ENCODE results near the gene WRAP73. TPM values are rescaled to one million over a fixed set of nuclear protein-coding genes. Genes with fewer than 3 reads are reported as not detected.
A peak's percentile ranks its signal among the peaks of the same experiment; 100 is the strongest.

Gene WRAP73
- total and polyA plus RNA-seq, 8 donors, result 0.89 to 55.4 (median 12.6) TPM

GRCh38 chr1:3657578-3658230, 7.8 kb upstream of the WRAP73 start:
- TF ChIP-seq POLR2AphosphoS5 (IDR thresholded peaks at IDR 0.05) (no peak), CTCF (IDR thresholded peaks at IDR 0.05) (no peak), POLR2A (IDR thresholded peaks at IDR 0.05) (no peak), EP300 (IDR thresholded peaks at IDR 0.05) (no peak)
- Histone ChIP-seq H3K4me3 (no peak overlapping the region), H3K36me3 (no peaks in the 10 kb centered on the region), H3K9me3 (no peaks in the 10 kb centered on the region), H3K27ac (no peak overlapping the region), H3K4me1 (peaks cover 4 to 8% (median 5%) of the 10 kb centered on the region in 4 donors), H3K27me3 (peaks cover 6 to 73% (median 27%) of the 10 kb centered on the region in 3 donors)
- DNase-seq, result no peak
- intact Hi-C loops (cut with DNase I; ENCODE audit: low total_unique reads), result no loop called here
- WGBS, 5 donors, result 80 to 86% (median 86%) methylated on average over 22 to 26 of the region's 26 CpGs

- TF ChIP-seq CTCF (IDR thresholded peaks at IDR 0.05) (no peak), EP300 (IDR thresholded peaks at IDR 0.05) (no peak), POLR2A (IDR thresholded peaks at IDR 0.05) (no peak), POLR2AphosphoS5 (IDR thresholded peaks at IDR 0.05) (no peak)
- H3K9me3 ChIP-seq, result no peaks in the 10 kb centered on the region
- 69 to 79% (median 71%) methylated on average over 5 to 6 of the region's 6 CpGs for WGBS, 5 donors
- H3K27ac ChIP-seq, result no peak overlapping the region
- H3K27me3 ChIP-seq, result peaks cover 11 to 73% (median 33%) of the 10 kb centered on the region in 3 donors
- no peaks in the 10 kb centered on the region for H3K36me3 ChIP-seq
- no peak for DNase-seq
- intact Hi-C loops (cut with DNase I; ENCODE audit: low total_unique reads), result no loop called here
- no peak overlapping the region for H3K4me3 ChIP-seq
- H3K4me1 ChIP-seq, result peaks cover 10 to 14% (median 12%) of the 10 kb centered on the region in 4 donors
These were observed 7.2 kb upstream of the WRAP73 start for GRCh38 chr1:3657096-3657475.

GRCh38 chr1:3656450-3657095, 6.7 kb upstream of the WRAP73 start:
- H3K36me3 ChIP-seq, result no peaks in the 10 kb centered on the region
- no peak for TF ChIP-seq POLR2A (IDR thresholded peaks at IDR 0.05)
- no peak overlapping the region for H3K4me3 ChIP-seq
- H3K4me1 ChIP-seq, result peaks cover 15 to 19% (median 17%) of the 10 kb centered on the region in 4 donors
- WGBS, 5 donors, result 82 to 87% (median 86%) methylated on average over 9 to 13 of the region's 13 CpGs
- no peak overlapping the region for H3K27ac ChIP-seq
- no peak for DNase-seq
- no peaks in the 10 kb centered on the region for H3K9me3 ChIP-seq
- peaks cover 15 to 75% (median 38%) of the 10 kb centered on the region in 3 donors for H3K27me3 ChIP-seq
- intact Hi-C loops (cut with DNase I; ENCODE audit: low total_unique reads), result no loop called here

GRCh38 chr1:3654549-3655281, 4.8 kb upstream of the WRAP73 start:
- no peak for DNase-seq
- H3K36me3 ChIP-seq, result no peaks in the 10 kb centered on the region
- intact Hi-C loops (cut with DNase I; ENCODE audit: low total_unique reads), result no loop called here
- H3K27ac ChIP-seq, result no peak overlapping the region
- TF ChIP-seq POLR2A (IDR thresholded peaks at IDR 0.05), result no peak
- TF ChIP-seq POLR2AphosphoS5 (IDR thresholded peaks at IDR 0.05), result no peak
- TF ChIP-seq EP300 (IDR thresholded peaks at IDR 0.05), result no peak
- H3K9me3 ChIP-seq, result peaks cover 0 to 5% (median 0%) of the 10 kb centered on the region in 4 donors
- peaks cover 29 to 35% (median 32%) of the 10 kb centered on the region in 4 donors for H3K4me1 ChIP-seq
- H3K4me3 ChIP-seq, result no peak overlapping the region
- peaks cover 27 to 91% (median 51%) of the 10 kb centered on the region in 3 donors for H3K27me3 ChIP-seq
- WGBS, 5 donors, result 54 to 71% (median 60%) methylated on average over 21 to 22 of the region's 22 CpGs

GRCh38 chr1:3653286-3653618, 3.3 kb upstream of the WRAP73 start:
- Histone ChIP-seq H3K36me3 (no peaks in the 10 kb centered on the region), H3K27me3 (peaks cover 27 to 82% (median 51%) of the 10 kb centered on the region in 3 donors), H3K4me1 (peaks cover 42 to 49% (median 46%) of the 10 kb centered on the region in 4 donors), H3K9me3 (peaks cover 0 to 5% (median 0%) of the 10 kb centered on the region in 4 donors), H3K27ac (no peak overlapping the region), H3K4me3 (peak overlapping the region in 2 of 4 donors; percentile 75 to 99)
- TF ChIP-seq POLR2A (IDR thresholded peaks at IDR 0.05) (no peak), POLR2AphosphoS5 (IDR thresholded peaks at IDR 0.05) (no peak)
- DNase-seq, result no peak
- intact Hi-C loops (cut with DNase I; ENCODE audit: low total_unique reads), result no loop called here
- WGBS, 5 donors, result 12 to 37% (median 18%) methylated on average over 8 to 10 of the region's 10 CpGs

Measured in stomach (tissue), 9 donors.